Endothelial cell of umbilical vein (primary cell): ENCODE data around the gene CROCC.

Experiments used
- EZH2 ChIP-seq: IDR thresholded peaks from 2 replicates; pipeline ENCODE4 v1.6.1; 2012; ENCODE audit warnings: borderline replicate concordance, low read depth, mild to moderate bottlenecking, moderate library complexity, low read length, inconsistent platforms; ENCODE audit not compliant: severe bottlenecking
- POLR2A ChIP-seq: IDR thresholded peaks from 2 replicates; pipeline ENCODE4 v1.6.1; 2012; ENCODE audit warnings: low read depth, mild to moderate bottlenecking, control low read depth, low read length
- TF ChIP-seq, protein P1 (sequence below), 2 donors: IDR thresholded peaks; 1 replicate in 1 of 2; 2 replicates in 1 of 2; pipeline ENCODE4 v1.5.1; 2011; ENCODE audit warnings: low read length in 2 of 2, mild to moderate bottlenecking in 2 of 2, moderate library complexity in 2 of 2, control low read depth in 1 of 2, inconsistent platforms in 1 of 2, low read depth in 1 of 2; ENCODE audit not compliant: insufficient read depth in 1 of 2; ENCODE audit errors: extremely low read depth in 1 of 2
- TF ChIP-seq, protein P2 (sequence below): IDR thresholded peaks from 2 replicates; pipeline ENCODE4 v1.6.1; 2011; ENCODE audit not compliant: insufficient read depth, insufficient read length

DNA sequence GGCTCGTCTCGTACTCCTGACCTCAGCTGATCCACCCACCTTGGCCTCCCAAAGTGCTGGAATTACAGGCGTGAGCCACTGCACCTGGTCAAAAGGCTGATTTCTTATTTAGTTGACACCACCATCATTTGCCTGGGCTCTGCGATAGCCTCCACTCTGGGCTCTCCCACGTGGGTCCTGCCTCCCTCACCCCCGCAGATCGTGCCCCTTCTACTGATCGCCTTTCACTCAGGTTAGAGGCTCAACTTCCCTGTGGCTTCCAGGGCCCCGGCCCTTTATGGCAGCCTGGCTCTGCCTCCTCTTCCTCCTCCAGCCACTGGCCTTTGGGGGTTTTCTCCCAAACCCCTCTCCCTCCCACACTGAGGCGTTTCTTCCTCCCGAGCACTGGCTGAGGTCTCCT, 61.2 kb downstream of the CROCC start:
- TF ChIP-seq EZH2 (no peak), POLR2A (no peak)
- TF ChIP-seq, protein P1, sequence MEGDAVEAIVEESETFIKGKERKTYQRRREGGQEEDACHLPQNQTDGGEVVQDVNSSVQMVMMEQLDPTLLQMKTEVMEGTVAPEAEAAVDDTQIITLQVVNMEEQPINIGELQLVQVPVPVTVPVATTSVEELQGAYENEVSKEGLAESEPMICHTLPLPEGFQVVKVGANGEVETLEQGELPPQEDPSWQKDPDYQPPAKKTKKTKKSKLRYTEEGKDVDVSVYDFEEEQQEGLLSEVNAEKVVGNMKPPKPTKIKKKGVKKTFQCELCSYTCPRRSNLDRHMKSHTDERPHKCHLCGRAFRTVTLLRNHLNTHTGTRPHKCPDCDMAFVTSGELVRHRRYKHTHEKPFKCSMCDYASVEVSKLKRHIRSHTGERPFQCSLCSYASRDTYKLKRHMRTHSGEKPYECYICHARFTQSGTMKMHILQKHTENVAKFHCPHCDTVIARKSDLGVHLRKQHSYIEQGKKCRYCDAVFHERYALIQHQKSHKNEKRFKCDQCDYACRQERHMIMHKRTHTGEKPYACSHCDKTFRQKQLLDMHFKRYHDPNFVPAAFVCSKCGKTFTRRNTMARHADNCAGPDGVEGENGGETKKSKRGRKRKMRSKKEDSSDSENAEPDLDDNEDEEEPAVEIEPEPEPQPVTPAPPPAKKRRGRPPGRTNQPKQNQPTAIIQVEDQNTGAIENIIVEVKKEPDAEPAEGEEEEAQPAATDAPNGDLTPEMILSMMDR (IDR thresholded peaks at IDR 0.05; ENCODE audit: extremely low read depth in 1 of 2, insufficient read depth in 1 of 2, low read depth in 1 of 2, low read length in 2 of 2) = no peak
- TF ChIP-seq, protein P2, sequence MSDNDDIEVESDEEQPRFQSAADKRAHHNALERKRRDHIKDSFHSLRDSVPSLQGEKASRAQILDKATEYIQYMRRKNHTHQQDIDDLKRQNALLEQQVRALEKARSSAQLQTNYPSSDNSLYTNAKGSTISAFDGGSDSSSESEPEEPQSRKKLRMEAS = no peak
